Measurements from ENCODE around the gene ZNF512B. TPM values are rescaled to one million over a fixed set of nuclear protein-coding genes. Genes with fewer than 3 reads are reported as not detected.

Gene ZNF512B
- total RNA-seq, 1 donor from 2014 or later = 49.4 TPM

DNA sequence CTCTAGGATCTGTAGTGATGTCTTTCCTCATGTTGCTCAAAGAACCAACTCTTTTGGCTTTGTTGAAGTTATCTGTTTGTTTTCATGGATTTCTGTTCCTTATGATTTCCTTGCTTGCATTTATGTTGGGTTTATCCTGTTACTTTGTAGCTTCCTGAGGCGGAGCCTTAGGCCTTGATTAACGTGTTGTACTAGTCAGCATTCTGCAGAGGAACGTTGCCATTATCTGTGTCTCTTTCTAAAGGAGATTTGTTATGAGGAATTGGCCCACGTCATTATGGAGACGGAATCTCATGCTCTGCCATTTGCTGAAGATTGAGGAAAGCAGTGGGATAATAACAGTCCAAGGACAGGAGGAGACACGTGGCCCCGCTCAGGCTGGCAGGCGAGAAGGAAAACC, 43.4 kb downstream of the ZNF512B start:
- Mint-ChIP-seq H3K9me3 (ENCODE audit: low read depth) (no peaks in the 10 kb centered on the region), H3K4me3 (ENCODE audit: low read depth) (no peak overlapping the region), H3K36me3 (ENCODE audit: insufficient read depth) (peaks cover 11% of the 10 kb centered on the region), H3K27ac (peak overlapping the region; percentile 38), H3K27me3 (no peaks in the 10 kb centered on the region), H3K4me1 (ENCODE audit: low read depth) (peaks cover 5% of the 10 kb centered on the region)
- no peak for DNase-seq (ENCODE audit: low spot score, unreplicated experiment)
- TF ChIP-seq, protein P1, sequence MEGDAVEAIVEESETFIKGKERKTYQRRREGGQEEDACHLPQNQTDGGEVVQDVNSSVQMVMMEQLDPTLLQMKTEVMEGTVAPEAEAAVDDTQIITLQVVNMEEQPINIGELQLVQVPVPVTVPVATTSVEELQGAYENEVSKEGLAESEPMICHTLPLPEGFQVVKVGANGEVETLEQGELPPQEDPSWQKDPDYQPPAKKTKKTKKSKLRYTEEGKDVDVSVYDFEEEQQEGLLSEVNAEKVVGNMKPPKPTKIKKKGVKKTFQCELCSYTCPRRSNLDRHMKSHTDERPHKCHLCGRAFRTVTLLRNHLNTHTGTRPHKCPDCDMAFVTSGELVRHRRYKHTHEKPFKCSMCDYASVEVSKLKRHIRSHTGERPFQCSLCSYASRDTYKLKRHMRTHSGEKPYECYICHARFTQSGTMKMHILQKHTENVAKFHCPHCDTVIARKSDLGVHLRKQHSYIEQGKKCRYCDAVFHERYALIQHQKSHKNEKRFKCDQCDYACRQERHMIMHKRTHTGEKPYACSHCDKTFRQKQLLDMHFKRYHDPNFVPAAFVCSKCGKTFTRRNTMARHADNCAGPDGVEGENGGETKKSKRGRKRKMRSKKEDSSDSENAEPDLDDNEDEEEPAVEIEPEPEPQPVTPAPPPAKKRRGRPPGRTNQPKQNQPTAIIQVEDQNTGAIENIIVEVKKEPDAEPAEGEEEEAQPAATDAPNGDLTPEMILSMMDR (IDR thresholded peaks at IDR 0.05; ENCODE audit: unreplicated experiment) = no peak

DNA sequence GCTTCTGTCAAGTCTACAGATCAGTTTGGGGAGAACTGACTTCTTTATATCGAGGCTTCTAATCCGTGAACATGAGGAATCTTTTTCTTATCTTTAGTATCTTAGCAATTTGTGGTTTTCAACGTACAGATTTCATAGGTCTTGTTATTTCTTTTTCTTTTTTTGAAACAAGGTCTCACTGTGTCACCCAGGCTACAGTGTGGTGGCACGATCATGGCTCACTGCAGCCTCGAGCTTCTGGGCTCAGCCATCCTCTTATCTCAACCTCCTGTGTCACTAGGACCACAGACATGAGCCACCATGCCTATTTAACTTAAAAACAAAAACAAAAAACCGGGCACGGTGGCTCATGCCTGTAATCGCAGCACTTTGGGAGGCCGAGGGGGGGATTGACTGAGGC, 45.5 kb downstream of the ZNF512B start:
- no peak for DNase-seq (ENCODE audit: low spot score, unreplicated experiment)
- Mint-ChIP-seq H3K4me3 (ENCODE audit: low read depth) (no peak overlapping the region), H3K27ac (no peak overlapping the region), H3K9me3 (ENCODE audit: low read depth) (no peaks in the 10 kb centered on the region), H3K4me1 (ENCODE audit: low read depth) (peaks cover 5% of the 10 kb centered on the region), H3K27me3 (no peaks in the 10 kb centered on the region), H3K36me3 (ENCODE audit: insufficient read depth) (peaks cover 4% of the 10 kb centered on the region)
- TF ChIP-seq, protein P1 (IDR thresholded peaks at IDR 0.05; ENCODE audit: unreplicated experiment) = no peak

DNA sequence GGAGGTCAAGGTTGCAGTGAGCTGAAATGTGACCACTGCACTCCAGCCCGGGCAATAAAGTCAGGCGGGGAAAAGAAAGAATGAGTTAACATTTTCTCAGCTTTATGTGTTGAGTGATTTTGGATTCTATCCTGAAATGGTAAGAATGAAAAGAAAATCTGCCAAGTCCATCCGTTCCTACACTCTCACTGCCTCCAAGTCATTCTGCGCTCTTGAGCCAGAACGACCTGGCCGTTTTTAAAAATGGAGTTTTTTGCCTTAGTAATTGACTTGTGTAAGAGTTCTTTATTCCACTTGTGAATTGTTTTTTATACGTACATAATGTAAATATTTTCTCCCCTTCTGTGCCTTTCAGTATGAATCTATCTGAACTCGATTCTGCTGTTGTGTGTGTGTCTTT, 46.1 kb downstream of the ZNF512B start:
- DNase-seq (ENCODE audit: low spot score, unreplicated experiment) = no peak
- Mint-ChIP-seq H3K4me1 (ENCODE audit: low read depth) (peaks cover 5% of the 10 kb centered on the region), H3K36me3 (ENCODE audit: insufficient read depth) (peaks cover 6% of the 10 kb centered on the region), H3K27me3 (no peaks in the 10 kb centered on the region), H3K4me3 (ENCODE audit: low read depth) (no peak overlapping the region), H3K27ac (no peak overlapping the region), H3K9me3 (ENCODE audit: low read depth) (no peaks in the 10 kb centered on the region)
- TF ChIP-seq, protein P1 (IDR thresholded peaks at IDR 0.05; ENCODE audit: unreplicated experiment) = no peak

DNA sequence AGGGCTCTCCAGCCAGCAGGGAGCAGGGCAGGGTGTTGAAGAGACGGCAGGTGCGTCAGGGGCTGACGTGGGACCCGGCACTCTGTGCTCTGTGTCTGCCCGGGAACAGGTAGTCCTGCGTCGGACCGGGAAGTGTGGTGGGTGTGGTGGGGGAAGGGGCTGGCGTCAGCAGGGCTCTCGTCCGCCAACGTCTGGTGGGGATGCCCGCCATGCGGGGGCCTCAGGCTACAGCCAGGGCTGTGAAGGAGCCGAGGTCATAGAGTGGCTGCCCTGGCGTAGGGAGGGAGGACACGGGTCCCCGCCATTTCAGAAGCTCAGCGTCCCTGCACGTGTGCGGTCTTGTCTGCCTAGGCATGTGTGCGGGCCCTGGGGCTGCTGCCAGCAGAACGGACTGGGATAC, 49.5 kb downstream of the ZNF512B start:
- Mint-ChIP-seq H3K27me3 (no peaks in the 10 kb centered on the region), H3K4me1 (ENCODE audit: low read depth) (no peaks in the 10 kb centered on the region), H3K27ac (no peak overlapping the region), H3K9me3 (ENCODE audit: low read depth) (peaks cover 4% of the 10 kb centered on the region), H3K36me3 (ENCODE audit: insufficient read depth) (peaks cover 18% of the 10 kb centered on the region), H3K4me3 (ENCODE audit: low read depth) (no peak overlapping the region)
- DNase-seq (ENCODE audit: low spot score, unreplicated experiment) = no peak
- TF ChIP-seq, protein P1 (IDR thresholded peaks at IDR 0.05; ENCODE audit: unreplicated experiment) = no peak

DNA sequence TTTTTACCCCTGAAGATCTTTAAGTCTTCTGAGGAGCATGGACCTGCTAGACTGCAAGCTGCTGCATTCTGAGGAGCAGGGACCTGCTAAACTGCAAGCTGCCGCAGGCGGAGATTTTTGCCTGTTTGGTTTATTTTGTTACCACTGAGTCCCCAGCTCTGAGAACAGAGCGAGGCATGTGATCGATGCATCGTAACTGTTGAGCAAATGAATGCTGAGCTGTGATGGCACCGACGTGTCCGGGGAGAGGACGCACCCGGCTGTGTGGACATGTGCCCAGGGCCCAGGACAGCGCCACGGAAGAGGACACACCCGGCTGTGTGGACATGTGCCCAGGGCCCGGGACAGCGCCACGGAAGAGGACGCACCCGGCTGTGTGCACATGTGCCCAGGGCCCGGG, 50.6 kb downstream of the ZNF512B start:
- TF ChIP-seq, protein P1 (IDR thresholded peaks at IDR 0.05; ENCODE audit: unreplicated experiment) = no peak
- Mint-ChIP-seq H3K27me3 (no peaks in the 10 kb centered on the region), H3K9me3 (ENCODE audit: low read depth) (peaks cover 7% of the 10 kb centered on the region), H3K36me3 (ENCODE audit: insufficient read depth) (peaks cover 22% of the 10 kb centered on the region), H3K27ac (no peak overlapping the region), H3K4me3 (ENCODE audit: low read depth) (no peak overlapping the region), H3K4me1 (ENCODE audit: low read depth) (no peaks in the 10 kb centered on the region)
- no peak for DNase-seq (ENCODE audit: low spot score, unreplicated experiment)

Measured in progenitor cell of endocrine pancreas (in vitro differentiated cells).